ENCODE results near the gene LTBP4. TPM values are rescaled to one million over a fixed set of nuclear protein-coding genes. Genes with fewer than 3 reads are reported as not detected.
A peak's percentile ranks its signal among the peaks of the same experiment; 100 is the strongest.

Gene LTBP4
- total and polyA plus RNA-seq, 12 donors: 15.3 to 272 (median 121) TPM

DNA sequence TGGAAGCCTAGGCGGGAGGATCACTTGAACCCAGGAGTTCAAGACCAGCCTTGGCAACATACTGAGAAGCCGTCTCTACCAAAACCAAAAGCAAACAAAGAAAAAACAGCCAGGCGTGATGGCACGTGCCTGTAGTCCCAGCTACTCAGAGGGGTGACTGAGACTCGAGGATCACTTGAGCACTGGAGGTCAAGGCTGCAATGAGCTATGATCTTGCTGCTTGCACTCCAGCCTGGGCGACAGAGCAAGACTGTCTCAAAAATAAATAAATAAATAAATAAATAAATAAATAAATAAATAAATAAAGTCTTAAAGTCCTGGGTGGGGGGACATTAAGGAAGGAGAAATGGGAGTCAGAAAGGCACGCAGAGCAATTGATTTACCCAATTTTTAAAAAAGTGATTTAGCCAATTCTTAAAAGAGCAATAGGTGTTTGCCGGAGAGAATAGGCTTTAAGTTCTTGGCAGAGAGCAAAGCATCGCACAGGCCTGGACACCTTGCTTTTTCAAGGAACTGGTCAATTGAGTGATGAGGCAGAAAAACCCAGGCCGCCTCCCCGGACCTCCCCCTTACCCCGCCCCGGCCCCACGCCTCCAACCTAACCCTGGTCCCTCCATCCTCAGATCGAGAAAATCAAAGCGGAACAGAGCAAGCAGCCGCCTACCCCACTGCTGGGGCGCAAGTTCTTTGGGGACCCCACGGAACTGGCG is 34.0 kb upstream of the LTBP4 start:
- 21 to 35% (median 24%) methylated on average over 12 to 20 of the region's 20 CpGs for WGBS, 4 donors
- no peak overlapping the region for H3K27ac ChIP-seq
- H3K27me3 ChIP-seq: peaks cover 23% of the 10 kb centered on the region

GRCh38 chr19:40567750-40568494 is 33.2 kb upstream of the LTBP4 start:
- H3K9me3 ChIP-seq (replicated peaks in 1 of 3): no peaks in the 10 kb centered on the region
- intact Hi-C loops (cut with DNase I): no loop called here
- peaks cover 23% of the 10 kb centered on the region for H3K27me3 ChIP-seq
- peak overlapping the region in 1 of 4 donors; percentile 41 for H3K4me3 ChIP-seq
- H3K36me3 ChIP-seq (replicated peaks in 1 of 2): no peaks in the 10 kb centered on the region
- peaks cover 3 to 14% of the 10 kb centered on the region in 2 donors for H3K4me1 ChIP-seq (replicated peaks in 1 of 2)
- TF ChIP-seq POLR2A (IDR thresholded peaks at IDR 0.05): no peak
- TF ChIP-seq CTCF (IDR thresholded peaks at IDR 0.05): no peak
- 4 to 26% (median 11%) methylated on average over 15 to 70 of the region's 70 CpGs for WGBS, 4 donors
- no peak for DNase-seq
- no peak overlapping the region for H3K27ac ChIP-seq

More for the DNA sequence above, 34.0 kb upstream of the LTBP4 start:
- H3K4me3 ChIP-seq: peak overlapping the region in 1 of 4 donors; percentile 41
- DNase-seq: peak in 1 of 7 donors; percentile 30
- no peaks in the 10 kb centered on the region for H3K36me3 ChIP-seq (replicated peaks in 1 of 2)
- H3K4me1 ChIP-seq (replicated peaks in 1 of 2): peaks cover 3 to 14% of the 10 kb centered on the region in 2 donors
- no peaks in the 10 kb centered on the region for H3K9me3 ChIP-seq (replicated peaks in 1 of 3)
- intact Hi-C loops (cut with DNase I): no loop called here
- TF ChIP-seq POLR2A (IDR thresholded peaks at IDR 0.05) (no peak), CTCF (IDR thresholded peaks at IDR 0.05) (no peak)

- DNase-seq: peak; percentile 99 to 100 (median 99)
- Histone ChIP-seq H3K27me3 (peaks cover 17% of the 10 kb centered on the region), H3K4me1 (replicated peaks in 1 of 2) (peaks cover 3 to 14% of the 10 kb centered on the region in 2 donors), H3K4me3 (peak overlapping the region in 2 of 4 donors; percentile 19 to 51), H3K36me3 (replicated peaks in 1 of 2) (no peaks in the 10 kb centered on the region), H3K9me3 (replicated peaks in 1 of 3) (no peaks in the 10 kb centered on the region), H3K27ac (peak overlapping the region in 2 of 5 donors; percentile 27 to 45)
- intact Hi-C loops (cut with DNase I): no loop called here
- TF ChIP-seq POLR2A (IDR thresholded peaks at IDR 0.05) (no peak), CTCF (IDR thresholded peaks at IDR 0.05) (peak in 3 of 6 experiments; percentile 32 to 43 (median 38))
- 1 to 7% (median 2%) methylated on average over 4 to 53 of the region's 53 CpGs for WGBS, 4 donors
These were observed 30.7 kb upstream of the LTBP4 start for GRCh38 chr19:40570313-40571004.

- Histone ChIP-seq H3K27ac (peak overlapping the region in 1 of 5 donors; percentile 45), H3K9me3 (replicated peaks in 1 of 3) (no peaks in the 10 kb centered on the region), H3K27me3 (peaks cover 12% of the 10 kb centered on the region), H3K4me1 (replicated peaks in 1 of 2) (peaks cover 3 to 14% of the 10 kb centered on the region in 2 donors), H3K36me3 (replicated peaks in 1 of 2) (no peaks in the 10 kb centered on the region), H3K4me3 (no peak overlapping the region)
- WGBS, 4 donors: 26 to 44% (median 28%) methylated on average over 3 of the region's 3 CpGs
- TF ChIP-seq CTCF (IDR thresholded peaks at IDR 0.05): peak in 1 of 6 experiments; percentile 7
- no peak for TF ChIP-seq POLR2A (IDR thresholded peaks at IDR 0.05)
- intact Hi-C loops (cut with DNase I): no loop called here
- no peak for DNase-seq
These were observed 30.2 kb upstream of the LTBP4 start for GRCh38 chr19:40571005-40571318.
